HepG2 (cell line): ENCODE measurements around the gene EMC9. TPM values are rescaled to one million over a fixed set of nuclear protein-coding genes. Genes with fewer than 3 reads are reported as not detected.
A peak's percentile ranks its signal among the peaks of the same experiment; 100 is the strongest.

ENCODE experiments used
- ATAC-seq: fragments of 200-7000 bp; cut with Tn5 transposase; 3 replicates; pipeline ENCODE4 v1.9.1; 2020; ENCODE audit warnings: mild to moderate bottlenecking, moderate library complexity
- BruUV-seq: library from RNA; stranded (reverse); fragments of 400-500 nt; replicated peaks from 2 replicates; lab custom pipeline; 2021; lab: Mats Ljungman, UMichigan
- CTCF ChIA-PET: fragments of 300-600 bp; formaldehyde crosslinking; extraction: SDS; loops from one replicate; lab custom pipeline; 2021; ENCODE audit warnings: low total read pairs, inconsistent platforms, low intra/inter-chr PET ratio; lab: Yijun Ruan, JAX
- POLR2A ChIA-PET: fragments of 350-600 bp; sonication (Branson Sonifier 250); formaldehyde crosslinking; loops from one replicate; lab custom pipeline; 2020; ENCODE audit warnings: antibody characterized with exemption, inconsistent platforms; lab: Yijun Ruan, JAX
- DNase-seq: peaks from one replicate; pipeline ENCODE4 v3.0.0-alpha.2; 2015; ENCODE audit warnings: low spot score
- FAIRE-seq: peaks from 3 replicates; lab custom pipeline; 2011; peaks lifted over from hg19 to GRCh38; lab: Jason Lieb, UNC
- H2AFZ ChIP-seq: one replicate; pipeline ENCODE4 v1.6.1; 2011; ENCODE audit warnings: low read length, inconsistent platforms
- H3K27ac ChIP-seq: fragments of 300-600 bp; 3 replicates; pipeline ENCODE4 v1.8.0; 2011; ENCODE audit warnings: mixed run types, mild to moderate bottlenecking, mixed read lengths, low read length, inconsistent platforms; ENCODE audit not compliant: insufficient read depth; ENCODE audit errors: extremely low read length
- H3K27me3 ChIP-seq, 2 experiments: fragments of 200-600 bp in 1 of 2; 2 replicates in 1 of 2; 3 replicates in 1 of 2; pipeline versions ENCODE4 v1.6.0 to v1.8.0; 2011; ENCODE audit warnings: low read length in 2 of 2, mild to moderate bottlenecking in 2 of 2, moderate library complexity in 2 of 2, inconsistent platforms in 1 of 2; ENCODE audit not compliant: insufficient read depth in 2 of 2, control insufficient read depth in 1 of 2
- H3K36me3 ChIP-seq, 2 experiments: fragments of 200-600 bp in 1 of 2; replicated peaks in 1 of 2; 2 replicates in 1 of 2; 3 replicates in 1 of 2; pipeline versions ENCODE4 v1.5.1 to v1.8.0; 2011; ENCODE audit warnings: low read length in 2 of 2, inconsistent platforms in 1 of 2; ENCODE audit not compliant: insufficient read depth in 2 of 2, control insufficient read depth in 1 of 2
- H3K4me1 ChIP-seq: 2 replicates; pipeline ENCODE4 v1.5.1; 2012; ENCODE audit warnings: low read length, inconsistent platforms; ENCODE audit not compliant: insufficient read depth
- H3K4me2 ChIP-seq: 2 replicates; pipeline ENCODE4 v1.6.0; 2011; ENCODE audit warnings: low read depth, low read length, inconsistent platforms
- H3K4me3 ChIP-seq, 3 experiments: fragments of 200-600 bp in 1 of 3; sonication (generic), shearing (Covaris generic) in 1 of 3; replicated peaks in 1 of 3; 2 replicates each; pipeline ENCODE4 v1.5.1; 2011 to 2016; ENCODE audit warnings: low read length in 3 of 3, inconsistent platforms in 2 of 3, low read depth in 2 of 3, mild to moderate bottlenecking in 2 of 3, control low read depth in 1 of 3, mixed read lengths in 1 of 3; ENCODE audit not compliant: insufficient read depth in 1 of 3
- H3K79me2 ChIP-seq: one replicate; pipeline ENCODE4 v1.6.1; 2011; ENCODE audit warnings: low read length, inconsistent platforms; ENCODE audit not compliant: insufficient read depth
- H3K9ac ChIP-seq: 2 replicates; pipeline ENCODE4 v1.6.0; 2011; ENCODE audit warnings: mild to moderate bottlenecking, low read depth, low read length, inconsistent platforms; ENCODE audit not compliant: insufficient read depth
- H3K9me3 ChIP-seq: 2 replicates; pipeline ENCODE4 v1.5.1; 2012; ENCODE audit warnings: mild to moderate bottlenecking, low read length
- H4K20me1 ChIP-seq: 2 replicates; pipeline ENCODE4 v1.6.0; 2011; ENCODE audit warnings: inconsistent platforms, mild to moderate bottlenecking, low read length, moderate library complexity; ENCODE audit not compliant: insufficient read depth
- ATF7 ChIP-seq, 2 experiments: fragments of 450-650 bp in 1 of 2; sonication (generic) in 1 of 2; formaldehyde crosslinking in 1 of 2; IDR thresholded peaks; 2 replicates each; pipeline versions ENCODE4 v1.4.0 to v1.6.1; 2016 to 2020; ENCODE audit warnings: antibody characterized with exemption in 1 of 2, mild to moderate bottlenecking in 1 of 2, missing genetic modification reagents in 1 of 2
- CREB1 ChIP-seq, 2 experiments: fragments of 450-650 bp in 1 of 2; IDR thresholded peaks; 2 replicates each; pipeline ENCODE4 v1.6.1; 2016 to 2017; ENCODE audit warnings: control low read depth in 1 of 2, mild to moderate bottlenecking in 1 of 2, missing compliant biosample characterization in 1 of 2, missing genetic modification characterization in 1 of 2
- HES4 ChIP-seq: sonication (generic); formaldehyde crosslinking; IDR thresholded peaks from 2 replicates; pipeline ENCODE4 v1.9.0; 2021; ENCODE audit warnings: mild to moderate bottlenecking, missing genetic modification reagents, borderline replicate concordance
- MBNL3 ChIP-seq: fragments of 250-450 bp; sonication (Bioruptor Pico); conservative IDR thresholded peaks from 2 replicates; pipeline ENCODE4 v1.8.0; 2022; ENCODE audit warnings: mild to moderate bottlenecking, inconsistent platforms
- NCOA1 ChIP-seq: sonication (generic); formaldehyde crosslinking; IDR thresholded peaks from 2 replicates; pipeline ENCODE4 v1.9.0; 2021; ENCODE audit warnings: missing genetic modification reagents
- YEATS2 ChIP-seq: sonication (generic); formaldehyde crosslinking; IDR thresholded peaks from 2 replicates; pipeline ENCODE4 v1.4.0; 2020; ENCODE audit warnings: missing genetic modification reagents, borderline replicate concordance
- ZBTB20 ChIP-seq: sonication (generic); formaldehyde crosslinking; IDR thresholded peaks from 2 replicates; pipeline ENCODE4 v1.8.1; 2023; ENCODE audit warnings: missing genetic modification reagents, low read depth, mild to moderate bottlenecking, borderline replicate concordance
- ZC3H4 ChIP-seq: sonication (generic); formaldehyde crosslinking; IDR thresholded peaks from 2 replicates; pipeline ENCODE4 v1.4.0; 2020; ENCODE audit warnings: missing genetic modification reagents, borderline replicate concordance
- ZNF33B ChIP-seq: sonication (generic); formaldehyde crosslinking; IDR thresholded peaks from 2 replicates; pipeline ENCODE4 v1.5.1; 2020; ENCODE audit warnings: mild to moderate bottlenecking, missing genetic modification reagents
- ZNF431 ChIP-seq: sonication (generic); formaldehyde crosslinking; IDR thresholded peaks from 2 replicates; pipeline ENCODE4 v1.9.0; 2022; ENCODE audit warnings: missing genetic modification reagents, low read depth, mild to moderate bottlenecking, borderline replicate concordance
- ZNF446 ChIP-seq: sonication (generic); formaldehyde crosslinking; IDR thresholded peaks from 2 replicates; pipeline ENCODE4 v1.5.0; 2020; ENCODE audit warnings: mild to moderate bottlenecking, missing genetic modification reagents
- WGBS: methylation state at CpG from one replicate; pipeline ENCODE4 v1.1.6; 2017; ENCODE audit warnings: low lambda C conversion rate; 5-methylcytosine and 5-hydroxymethylcytosine counted together
- in situ Hi-C: cut with HindIII; loops from 2 replicates; pipeline ENCODE4 v1.10.0; 2017; ENCODE audit warnings: low pct_unique_long_range_greater_than_20kb; ENCODE audit not compliant: extremely low pct_ligation_motif_present
- intact Hi-C: fragments of 100-400 bp; cut with micrococcal nuclease; formaldehyde crosslinking; loops from one replicate; pipeline ENCODE4 v1.10.0; 2022; ENCODE audit not compliant: unreplicated experiment
- polyA plus RNA-seq, 8 experiments: library from polyadenylated mRNA; depleted of rRNA in 3 of 8; stranded (reverse) in 7 of 8; unstranded in 1 of 8; fragments of >200 nt; fragmentation: Illumina TruSeq in 4 of 8; extraction: Trizol in 4 of 8; gene quantifications; 2 replicates each; pipeline versions ENCODE4 v1.2.1 to v1.2.3, GENCODE V29; 2011 to 2016; ENCODE audit warnings: low read depth in 4 of 8, missing spikeins in 1 of 8, mixed read lengths in 1 of 8; ENCODE audit not compliant: insufficient read depth in 1 of 8
- total RNA-seq, 5 experiments: library from RNA; depleted of rRNA; stranded (reverse); fragments of >200 nt; fragmentation: Illumina TruSeq; extraction: Trizol; gene quantifications; 2 replicates each; pipeline ENCODE4 v1.2.3, GENCODE V29; 2016; ENCODE audit warnings: low read depth in 1 of 5
- TF ChIP-seq, protein P1 (sequence below): sonication (generic); formaldehyde crosslinking; IDR thresholded peaks from 2 replicates; pipeline ENCODE4 v1.8.0; 2022; ENCODE audit warnings: mild to moderate bottlenecking, missing genetic modification reagents
- TF ChIP-seq, protein P2 (sequence below): sonication (generic); formaldehyde crosslinking; IDR thresholded peaks from 2 replicates; pipeline ENCODE4 v1.4.0; 2020; ENCODE audit warnings: missing genetic modification reagents

EMC9 gene
- total and polyA plus RNA-seq, 2 of the 13 experiments (the other 11 are each of a cell fraction or from before 2014, with no cell fraction given): 60.5 to 78.7 TPM

DNA sequence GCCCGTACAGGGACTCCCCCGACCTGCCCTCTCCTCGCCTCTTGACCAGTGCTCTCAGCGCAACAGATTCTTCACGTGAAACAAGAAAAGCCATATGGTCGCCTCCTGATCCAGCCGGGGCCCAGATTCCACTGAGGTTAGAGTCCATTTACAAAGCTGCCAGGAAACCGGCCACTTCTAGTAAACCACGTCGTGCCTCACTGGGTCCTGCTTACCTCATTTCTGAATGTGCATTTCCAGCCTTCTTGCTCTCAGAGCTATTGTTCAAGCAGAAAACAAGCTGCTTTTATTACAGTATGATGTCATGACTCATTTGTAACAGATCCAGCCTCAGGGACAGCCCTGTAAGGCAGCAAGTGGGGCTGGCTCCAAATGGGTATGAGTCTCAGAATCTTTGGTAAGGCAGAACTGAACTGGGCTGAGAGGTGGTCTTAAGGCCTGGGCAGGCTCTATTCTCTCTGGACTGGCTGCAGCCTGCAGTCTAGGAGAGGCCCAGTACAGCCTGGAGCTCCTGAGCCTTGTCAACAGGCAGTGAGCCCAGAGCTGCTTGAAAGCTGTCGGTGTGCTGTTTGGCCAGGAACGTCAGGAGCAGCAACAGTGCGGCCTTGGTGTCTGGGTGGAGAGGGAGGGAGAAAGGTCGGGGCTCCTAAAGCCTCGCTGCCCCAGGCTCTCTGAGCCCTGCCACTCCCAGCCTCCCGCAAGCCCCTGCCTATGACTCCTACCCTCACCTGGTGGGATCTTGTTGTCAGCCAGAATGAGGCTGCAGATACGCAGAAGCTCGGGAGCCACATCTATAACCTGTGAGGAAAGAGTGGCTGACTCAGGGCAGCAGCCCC, 38.8 kb upstream of the EMC9 start:
- ATAC-seq (no peak), FAIRE-seq (no peak), DNase-seq (no peak)
- H3K79me2 ChIP-seq: no peaks in the 10 kb centered on the region
- no peak overlapping the region for H3K4me2 ChIP-seq
- no peaks in the 10 kb centered on the region for H3K9me3 ChIP-seq
- H3K4me1 ChIP-seq: no peaks in the 10 kb centered on the region
- H3K27me3 ChIP-seq: no peaks in the 10 kb centered on the region
- no TSS peak for BruUV-seq
- H2AFZ ChIP-seq: no peak overlapping the region
- WGBS: 96% methylated on average over 18 of the region's 18 CpGs
- intact Hi-C loops: no loop called here
- POLR2A ChIA-PET: interaction anchor here (0.8 to 8.1 kb wide), 14 partner anchors 8 to 129 kb away, joined by 3 to 65 read pairs (median 6); partner anchors contain the start of genes CARMIL3, CHMP4A, DCAF11 and EMC9
- H4K20me1 ChIP-seq: no peaks in the 10 kb centered on the region
- no peak overlapping the region for H3K4me3 ChIP-seq
- peak; percentile 84 for TF ChIP-seq ATF7 (IDR thresholded peaks at IDR 0.05)
- TF ChIP-seq ATF7 (CRISPR knock-in tag; IDR thresholded peaks at IDR 0.05): no peak
- TF ChIP-seq ZNF33B (CRISPR knock-in tag): no peak
- TF ChIP-seq ZC3H4 (CRISPR knock-in tag): no peak
- no peak for TF ChIP-seq MBNL3 (CRISPR knock-in tag)
- TF ChIP-seq YEATS2 (CRISPR knock-in tag): no peak
- TF ChIP-seq, protein P1, sequence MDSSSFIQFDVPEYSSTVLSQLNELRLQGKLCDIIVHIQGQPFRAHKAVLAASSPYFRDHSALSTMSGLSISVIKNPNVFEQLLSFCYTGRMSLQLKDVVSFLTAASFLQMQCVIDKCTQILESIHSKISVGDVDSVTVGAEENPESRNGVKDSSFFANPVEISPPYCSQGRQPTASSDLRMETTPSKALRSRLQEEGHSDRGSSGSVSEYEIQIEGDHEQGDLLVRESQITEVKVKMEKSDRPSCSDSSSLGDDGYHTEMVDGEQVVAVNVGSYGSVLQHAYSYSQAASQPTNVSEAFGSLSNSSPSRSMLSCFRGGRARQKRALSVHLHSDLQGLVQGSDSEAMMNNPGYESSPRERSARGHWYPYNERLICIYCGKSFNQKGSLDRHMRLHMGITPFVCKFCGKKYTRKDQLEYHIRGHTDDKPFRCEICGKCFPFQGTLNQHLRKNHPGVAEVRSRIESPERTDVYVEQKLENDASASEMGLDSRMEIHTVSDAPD (CRISPR knock-in tag): no peak
- 0 out of 2 replicates have a peak, but pooled peaks have one; percentile 24 for TF ChIP-seq CREB1 (IDR thresholded peaks at IDR 0.05)
- TF ChIP-seq CREB1 (CRISPR knock-in tag; IDR thresholded peaks at IDR 0.05): no peak
- TF ChIP-seq, protein P2, sequence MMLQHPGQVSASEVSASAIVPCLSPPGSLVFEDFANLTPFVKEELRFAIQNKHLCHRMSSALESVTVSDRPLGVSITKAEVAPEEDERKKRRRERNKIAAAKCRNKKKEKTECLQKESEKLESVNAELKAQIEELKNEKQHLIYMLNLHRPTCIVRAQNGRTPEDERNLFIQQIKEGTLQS (CRISPR knock-in tag): no peak
- TF ChIP-seq ZNF446 (CRISPR knock-in tag): peak; percentile 23; the same call in 1 of the 2 replicates
- 0 out of 2 replicates have a peak, but pooled peaks have one; percentile 27 for TF ChIP-seq ZNF431
- TF ChIP-seq HES4 (CRISPR knock-in tag): 0 out of 2 replicates have a peak, but pooled peaks have one; percentile 22
- TF ChIP-seq ZBTB20 (CRISPR knock-in tag): no peak
- peak; percentile 32; the same call in 1 of the 2 replicates for TF ChIP-seq NCOA1 (CRISPR knock-in tag)
- TF ChIP-seq, all 625 proteins: peak for 6
- in situ Hi-C loops: no loop called here
- CTCF ChIA-PET: no interaction called here
- H3K36me3 ChIP-seq: peaks cover 69 to 75% of the 10 kb centered on the region in 2 experiments
- no peak overlapping the region for H3K9ac ChIP-seq
- H3K27ac ChIP-seq: no peak overlapping the region
